HG03442 (cell line): Measurements from ENCODE around the gene ORC6.

Experiments used
- ATAC-seq: cut with Tn5 transposase; IDR thresholded peaks from one replicate; pipeline ENCODE4 v1.9.1; 2021; ENCODE audit warnings: mild to moderate bottlenecking, moderate library complexity; ENCODE audit not compliant: unreplicated experiment

ORC6 gene

GRCh38 chr16:46700048-46700447 lies 10.6 kb downstream of the ORC6 start:
- no peak for ATAC-seq

DNA sequence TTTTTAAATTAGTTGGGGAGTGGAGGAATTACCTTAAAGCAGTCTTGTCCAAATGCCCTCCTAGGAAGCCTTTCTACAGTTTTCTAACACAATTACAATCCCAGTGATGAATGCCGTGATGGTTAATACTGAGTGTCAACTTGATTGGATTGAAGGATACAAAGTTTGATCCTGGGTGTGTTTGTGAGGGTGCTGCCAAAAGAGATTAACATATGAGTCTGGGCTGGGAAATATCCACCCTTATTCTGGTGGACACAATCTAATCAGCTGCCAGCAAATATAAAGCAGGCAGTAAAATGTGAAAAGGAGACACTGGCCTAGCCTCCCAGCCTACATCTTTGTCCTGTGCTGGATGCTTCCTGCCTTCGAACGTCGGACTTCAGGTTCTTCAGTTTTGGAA lies 12.2 kb downstream of the ORC6 start:
- ATAC-seq, result no peak

DNA sequence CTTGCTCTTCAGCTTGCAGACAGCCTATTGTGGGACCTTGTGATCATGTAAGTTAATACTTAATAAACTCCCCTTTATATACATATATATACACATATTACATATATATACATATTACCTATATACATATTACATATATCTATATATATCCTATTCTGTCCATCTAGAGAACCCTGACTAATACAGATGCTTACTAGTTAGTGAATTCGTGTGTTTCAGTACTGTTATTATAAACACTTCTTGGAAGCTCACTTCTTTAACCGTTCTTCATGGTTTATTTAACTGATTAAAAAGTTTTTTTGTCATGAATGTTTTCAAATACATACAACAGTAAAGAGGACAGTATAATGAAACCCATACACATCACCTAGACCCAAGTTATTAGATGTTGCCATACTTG lies 12.6 kb downstream of the ORC6 start:
- no peak for ATAC-seq

DNA sequence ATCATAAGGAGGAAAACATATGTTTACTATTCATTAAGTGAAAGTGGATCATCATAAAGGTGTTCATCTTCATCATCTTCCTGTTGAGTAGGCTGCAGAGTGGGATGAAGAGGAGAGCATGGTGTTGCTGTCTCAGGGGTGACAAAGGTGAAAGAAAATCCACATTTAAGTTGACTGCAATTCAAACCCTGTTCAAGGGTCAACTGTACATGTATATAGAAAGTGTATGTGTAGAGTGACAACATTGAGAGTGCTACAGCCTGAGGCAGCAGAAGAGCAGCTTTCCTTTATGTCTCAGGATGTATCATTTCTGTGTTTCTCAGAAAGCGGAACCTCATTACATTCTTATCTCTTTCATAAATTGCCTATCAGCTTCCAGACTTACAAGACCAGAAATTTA lies 17.2 kb downstream of the ORC6 start:
- ATAC-seq, result no peak

DNA sequence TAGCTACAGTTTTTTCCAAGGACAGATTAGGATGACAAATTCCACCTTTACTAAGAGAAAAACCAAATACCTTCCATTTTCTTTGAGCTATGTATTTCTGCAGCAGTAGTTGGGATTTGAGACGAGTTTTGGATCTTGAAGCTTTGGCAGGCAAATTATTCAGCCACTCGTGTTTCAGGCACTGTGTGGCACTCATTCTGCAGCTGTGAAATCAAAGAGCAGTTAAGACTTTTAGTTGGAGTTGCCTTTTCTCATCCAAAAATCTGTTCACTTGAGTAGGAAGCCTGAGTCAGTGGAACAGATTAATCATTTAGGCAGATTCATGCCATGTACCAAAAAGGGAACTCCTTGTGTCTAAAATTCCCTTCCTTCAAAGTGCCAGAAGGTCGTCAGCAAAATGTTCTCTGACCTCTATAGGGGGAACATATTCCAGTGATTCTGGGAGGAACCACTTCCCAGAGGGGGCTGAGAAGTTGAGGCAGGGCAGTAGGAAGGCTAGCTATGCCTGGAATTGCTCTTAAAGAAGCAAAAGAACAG lies 20.1 kb downstream of the ORC6 start:
- ATAC-seq, result no peak

DNA sequence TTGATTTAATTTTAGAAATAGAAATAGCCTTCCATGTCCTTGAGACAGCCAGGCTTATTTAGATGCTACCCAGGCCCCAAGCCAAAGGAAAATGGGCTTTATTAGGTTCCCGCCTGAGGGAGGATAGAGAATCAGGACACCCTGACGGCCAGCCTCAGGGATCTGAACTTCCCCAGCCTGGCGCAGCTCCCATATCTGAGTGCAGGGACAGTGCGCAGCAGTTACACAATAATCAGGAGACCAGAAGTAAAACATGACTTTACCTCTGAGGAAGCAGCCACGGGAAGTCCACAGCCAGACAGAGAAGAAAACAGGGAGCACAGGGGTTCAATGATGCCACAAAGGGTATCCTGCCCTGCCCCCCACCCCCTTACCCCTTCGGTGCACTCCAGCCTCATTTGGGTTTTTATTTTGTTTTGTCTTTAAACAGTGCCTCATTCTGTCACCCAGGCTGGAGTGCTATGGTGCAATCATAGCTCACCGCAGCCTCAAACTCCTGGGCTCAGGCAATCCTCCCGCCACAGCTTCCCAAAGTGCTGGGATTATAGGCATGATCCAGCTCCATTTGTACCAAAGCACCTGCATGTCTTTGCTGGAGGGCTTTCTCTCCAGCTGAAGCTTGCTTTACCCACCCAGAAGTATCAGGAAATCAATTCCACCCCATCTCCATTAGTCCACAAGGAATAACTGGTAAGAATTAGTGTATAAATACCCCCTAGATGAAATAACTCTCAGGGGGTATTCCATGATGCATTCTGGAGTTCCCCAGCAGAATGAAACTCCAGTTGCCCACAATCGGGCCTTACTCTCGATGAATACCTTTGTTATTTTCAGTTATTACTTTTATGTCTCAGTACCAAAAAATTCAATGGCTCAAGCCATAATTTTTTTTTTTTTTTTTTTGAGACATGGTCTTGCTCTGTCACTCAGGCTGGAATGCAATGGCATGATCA lies 21.9 kb downstream of the ORC6 start:
- ATAC-seq, result no peak

- no peak for ATAC-seq
Observed at GRCh38 chr16:46712911-46713310, 23.5 kb downstream of the ORC6 start.

DNA sequence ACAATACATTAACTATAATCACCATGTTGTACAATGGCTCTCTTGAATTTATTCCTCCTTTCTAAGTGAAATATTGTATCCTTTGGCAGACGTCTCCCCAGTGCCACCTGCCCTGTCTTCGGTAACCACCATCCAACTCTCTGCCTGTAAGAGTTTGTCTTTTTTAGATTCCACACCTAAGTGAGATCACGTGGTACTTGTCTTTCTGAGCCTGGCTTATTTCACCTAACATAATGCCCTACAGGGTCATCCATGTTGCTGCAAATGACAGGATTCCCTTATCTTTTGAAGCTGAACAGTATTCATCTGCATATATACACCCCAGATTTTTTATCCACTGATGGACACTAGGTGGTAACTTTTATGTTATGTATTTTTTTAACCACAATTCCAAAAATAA lies 24.2 kb downstream of the ORC6 start:
- ATAC-seq, result no peak

- no peak for ATAC-seq
Observed at GRCh38 chr16:46714797-46715591, 25.5 kb downstream of the ORC6 start.

- ATAC-seq, result no peak
Observed at GRCh38 chr16:46715769-46716305, 26.4 kb downstream of the ORC6 start.

DNA sequence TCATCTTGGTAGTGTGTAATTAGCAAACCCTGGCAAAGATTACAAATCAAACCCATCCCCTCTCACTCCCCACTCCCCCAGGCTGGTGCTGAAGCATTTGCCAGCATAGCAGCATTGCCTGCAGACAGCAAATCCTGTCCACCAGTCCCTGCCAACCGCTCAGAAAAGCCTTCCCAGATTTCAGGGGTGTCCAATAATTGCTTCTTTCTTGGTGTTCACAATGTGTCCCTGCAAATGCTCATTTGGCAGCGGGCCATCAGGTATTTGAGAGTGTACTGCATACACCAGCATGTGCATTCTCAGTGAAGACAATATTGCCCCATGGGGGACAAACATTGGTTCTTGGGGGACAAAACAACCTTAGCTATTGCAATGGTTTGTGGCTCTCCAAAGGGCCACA lies 28.2 kb downstream of the ORC6 start:
- no peak for ATAC-seq

DNA sequence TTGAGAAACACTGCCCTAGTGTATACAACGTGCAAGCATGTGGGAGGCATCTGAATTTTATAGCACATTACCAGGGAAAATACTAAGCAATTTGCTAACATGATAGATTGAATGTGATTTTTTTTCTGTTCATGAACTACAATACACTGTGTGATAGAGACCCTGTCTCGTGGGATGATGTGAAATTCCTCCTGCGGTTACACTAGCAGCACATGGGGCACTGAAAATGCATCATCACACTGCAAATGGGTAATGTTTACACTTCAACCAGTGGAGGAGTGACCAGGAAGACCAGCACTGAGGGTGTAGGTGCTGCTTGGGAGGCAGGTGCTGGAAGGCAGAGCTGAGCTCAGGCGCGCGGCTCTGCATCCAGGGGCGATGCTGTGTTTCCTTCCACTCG lies 28.8 kb downstream of the ORC6 start:
- ATAC-seq, result no peak

DNA sequence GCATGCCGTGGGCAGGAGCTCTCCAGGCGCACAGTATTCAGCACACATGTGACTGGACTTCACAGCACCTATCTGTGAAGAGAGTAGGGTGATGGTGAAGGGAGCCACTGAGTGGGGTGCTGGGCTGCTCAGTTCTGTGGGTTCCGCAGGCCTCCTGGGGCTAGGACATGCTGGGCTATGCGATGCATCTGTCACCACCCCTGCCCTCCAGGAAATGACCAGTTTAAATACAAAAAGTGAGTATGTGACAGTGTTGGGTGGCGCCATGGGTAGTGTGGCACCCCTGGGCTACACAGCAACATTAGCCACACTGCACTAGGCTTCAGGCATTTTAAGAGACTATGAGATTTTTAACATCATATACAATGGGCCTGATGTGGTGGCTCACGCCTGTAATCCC lies 30.1 kb downstream of the ORC6 start:
- no peak for ATAC-seq

- ATAC-seq, result no peak
Observed at GRCh38 chr16:46720619-46721018, 31.2 kb downstream of the ORC6 start.

DNA sequence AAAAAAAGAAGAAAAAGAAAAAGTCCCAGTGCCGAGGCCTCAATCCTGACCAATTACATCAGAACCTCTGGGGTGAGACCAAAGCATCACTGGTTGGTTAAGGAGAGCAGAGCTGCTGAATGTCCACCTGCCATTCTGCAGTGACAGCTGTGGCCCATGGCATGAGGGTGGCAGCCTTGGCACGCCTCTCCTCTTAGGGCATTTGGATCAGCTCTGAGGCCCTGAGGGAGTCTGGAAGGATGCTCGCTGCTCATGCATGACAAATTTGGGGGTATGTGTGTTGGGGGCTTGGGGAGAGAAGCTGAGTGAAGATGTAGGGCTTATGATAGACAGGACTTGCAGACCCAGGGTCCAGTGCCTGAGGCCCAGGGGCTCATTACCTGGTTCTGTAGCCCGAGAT lies 32.4 kb downstream of the ORC6 start:
- no peak for ATAC-seq

DNA sequence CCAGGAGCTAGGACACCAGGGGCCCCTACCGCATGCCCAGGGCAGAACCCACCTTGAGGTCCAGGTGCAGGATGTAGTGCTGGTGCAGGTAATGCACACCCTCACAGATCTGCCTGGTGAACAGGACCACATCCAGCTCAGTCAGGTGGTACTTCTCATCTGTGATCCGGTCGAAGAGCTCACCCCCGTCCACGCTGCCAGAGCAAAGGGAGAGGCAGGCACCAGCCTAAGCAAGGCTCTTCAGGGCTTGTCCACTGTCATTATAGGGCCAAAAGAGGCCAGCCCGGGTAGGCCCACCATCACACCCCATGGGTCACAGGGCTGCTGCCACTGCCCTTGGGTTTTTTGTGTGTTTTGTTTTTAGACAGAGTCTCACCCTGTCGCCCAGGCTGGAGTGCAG lies 37.7 kb downstream of the ORC6 start:
- no peak for ATAC-seq

DNA sequence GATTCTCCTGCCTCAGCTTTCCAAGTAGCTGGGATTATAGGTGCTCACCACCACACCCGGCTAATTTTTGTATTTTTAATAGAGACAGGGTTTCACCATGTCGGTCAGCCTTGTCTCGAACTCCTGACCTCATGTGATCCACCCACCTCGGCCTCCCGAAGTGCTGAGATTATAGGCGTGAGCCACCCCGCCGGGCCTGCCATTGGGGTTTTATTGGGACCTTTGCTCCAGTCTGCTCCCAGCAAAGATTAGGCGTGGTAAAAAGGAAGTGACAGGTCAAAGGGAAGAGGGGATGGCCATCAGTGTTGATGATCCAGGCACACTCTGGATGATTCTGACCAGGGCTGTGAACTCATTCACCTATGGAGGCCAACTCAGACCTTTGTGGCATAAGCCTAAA lies 38.2 kb downstream of the ORC6 start:
- no peak for ATAC-seq

DNA sequence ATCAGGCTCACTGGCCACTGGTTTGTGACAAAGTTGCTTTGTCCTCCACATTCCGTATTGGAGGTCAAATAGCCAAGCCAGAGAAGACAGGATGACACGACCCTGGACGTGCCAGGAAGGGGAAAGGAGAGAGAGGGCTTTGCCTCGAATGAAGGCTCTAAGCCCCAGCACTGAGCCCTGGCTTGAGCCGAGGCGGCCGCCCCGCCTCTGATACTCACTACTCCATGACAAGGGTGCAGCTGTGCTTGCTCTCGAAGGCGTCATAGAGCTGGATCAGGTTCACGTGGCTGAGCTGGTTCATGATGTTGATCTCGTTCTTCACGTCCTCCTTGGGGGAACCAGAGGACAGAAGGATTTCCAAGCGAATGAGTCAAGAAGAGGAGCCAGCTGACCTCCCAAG lies 39.3 kb downstream of the ORC6 start:
- no peak for ATAC-seq

- no peak for ATAC-seq
Observed at GRCh38 chr16:46729326-46729995, 40.0 kb downstream of the ORC6 start.

GRCh38 chr16:46730126-46730525 lies 40.7 kb downstream of the ORC6 start:
- ATAC-seq, result no peak
